CD1c-positive myeloid dendritic cell (primary cell): ENCODE results near the gene ZRANB3.
"Not testable (repeated sequence)": the region's sequence is repeated elsewhere in the genome, so short reads cannot be mapped to it uniquely, and the experiment has no call there.

Experiments
- DNase-seq: peaks from one replicate; pipeline ENCODE4 v3.0.0-alpha.2; 2016; ENCODE audit errors: extremely low spot score

Gene ZRANB3

DNA sequence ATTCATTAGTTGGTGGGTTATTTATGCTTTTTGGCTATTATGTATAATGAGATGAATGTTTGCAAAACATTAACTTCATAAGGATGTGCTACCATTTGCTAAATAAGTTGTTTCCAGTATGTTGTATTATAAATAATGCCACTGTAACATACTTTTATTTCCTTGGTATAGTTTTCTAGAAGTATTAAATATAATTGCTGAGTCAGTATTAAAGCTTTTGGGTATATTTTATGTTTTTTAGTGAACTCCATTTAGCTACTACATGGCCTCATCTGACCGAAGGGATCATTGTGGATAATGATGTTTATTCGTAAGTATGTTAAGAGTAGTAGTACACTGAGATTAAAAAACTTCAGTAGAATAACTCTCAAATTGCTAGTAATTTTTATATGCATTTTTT is 405.1 kb downstream of the ZRANB3 start:
- DNase-seq: no peak

DNA sequence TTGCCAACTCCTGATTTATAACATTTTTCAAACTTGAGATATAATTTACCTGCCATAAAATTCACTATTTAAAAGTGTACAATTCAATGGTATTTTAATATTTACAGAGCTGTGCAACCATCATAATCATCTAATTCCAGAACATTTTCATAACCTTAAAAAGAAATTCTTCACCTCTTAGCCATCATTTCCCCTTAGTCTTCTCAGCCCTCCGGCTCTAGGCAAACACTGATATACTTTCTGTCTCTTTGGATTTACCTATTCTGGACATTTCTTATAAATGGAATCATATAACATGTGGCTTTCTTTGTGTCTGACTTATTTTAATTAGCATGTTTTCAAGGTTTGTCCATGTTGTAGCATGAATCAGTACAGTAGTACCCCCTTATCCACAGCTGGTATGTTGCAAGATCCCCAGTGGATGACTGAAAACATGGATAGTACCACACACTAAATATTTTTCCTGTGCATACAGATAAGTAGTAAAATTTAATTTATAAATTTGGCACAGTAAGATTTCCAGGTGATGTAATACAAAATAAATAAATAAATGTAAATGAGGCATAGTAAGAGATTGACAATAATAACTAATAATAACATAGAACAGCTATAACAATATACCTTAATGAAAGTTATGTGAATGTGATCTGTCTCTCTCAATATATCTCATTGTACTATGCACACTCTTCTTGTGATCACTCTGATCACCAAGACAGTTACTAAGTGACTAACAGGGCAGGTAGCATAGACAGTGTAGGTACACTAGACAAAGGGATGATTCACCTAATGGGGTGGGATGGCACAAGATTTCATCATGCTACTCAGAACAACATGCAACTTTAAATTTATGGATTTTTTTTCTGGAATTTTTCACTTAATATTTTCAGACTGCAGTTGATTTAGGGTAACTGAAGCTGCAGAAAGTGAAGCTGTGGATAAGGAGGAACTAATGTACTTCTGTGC is 405.8 kb downstream of the ZRANB3 start:
- DNase-seq: no peak

GRCh38 chr2:135121658-135122039 is 409.4 kb downstream of the ZRANB3 start:
- DNase-seq: not testable (repeated sequence)

GRCh38 chr2:135121016-135121657 is 409.9 kb downstream of the ZRANB3 start:
- no peak for DNase-seq

- DNase-seq: no peak
Observed at GRCh38 chr2:135119582-135119981, 411.4 kb downstream of the ZRANB3 start.

GRCh38 chr2:135113322-135113721 is 417.7 kb downstream of the ZRANB3 start:
- no peak for DNase-seq

DNA sequence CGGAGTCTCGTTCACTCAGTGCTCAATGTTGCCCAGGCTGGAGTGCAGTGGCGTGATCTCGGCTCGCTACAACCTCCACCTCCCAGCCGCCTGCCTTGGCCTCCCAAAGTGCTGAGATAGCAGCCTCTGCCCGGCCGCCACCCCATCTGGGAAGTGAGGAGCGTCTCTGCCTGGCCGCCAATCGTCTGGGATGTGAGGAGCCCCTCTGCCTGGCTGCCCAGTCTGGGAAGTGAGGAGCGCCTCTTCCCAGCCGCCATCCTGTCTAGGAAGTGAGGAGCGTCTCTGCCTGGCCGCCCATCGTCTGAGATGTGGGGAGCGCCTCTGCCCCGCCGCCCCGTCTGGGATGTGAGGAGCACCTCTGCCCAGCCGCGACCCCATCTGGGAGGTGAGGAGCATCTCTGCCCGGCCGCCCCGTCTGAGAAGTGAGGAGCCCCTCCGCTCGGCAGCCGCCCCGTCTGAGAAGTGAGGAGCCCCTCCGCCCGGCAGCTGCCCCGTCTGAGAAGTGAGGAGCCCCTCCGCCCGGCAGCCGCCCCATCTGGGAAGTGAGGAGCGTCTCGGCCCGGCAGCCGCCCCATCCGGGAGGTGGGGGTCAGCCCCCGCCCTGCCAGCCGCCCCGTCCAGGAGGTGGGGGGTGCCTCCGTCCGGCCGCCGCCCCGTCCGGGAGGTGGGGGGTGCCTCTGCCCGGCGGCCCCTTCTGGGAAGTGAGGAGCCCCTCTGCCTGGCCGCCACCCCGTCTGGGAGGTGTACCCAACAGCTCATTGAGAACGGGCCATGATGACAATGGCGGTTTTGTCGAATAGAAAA is 425.3 kb downstream of the ZRANB3 start:
- DNase-seq: not testable (repeated sequence)

GRCh38 chr2:135103843-135104242 is 427.2 kb downstream of the ZRANB3 start:
- no peak for DNase-seq

DNA sequence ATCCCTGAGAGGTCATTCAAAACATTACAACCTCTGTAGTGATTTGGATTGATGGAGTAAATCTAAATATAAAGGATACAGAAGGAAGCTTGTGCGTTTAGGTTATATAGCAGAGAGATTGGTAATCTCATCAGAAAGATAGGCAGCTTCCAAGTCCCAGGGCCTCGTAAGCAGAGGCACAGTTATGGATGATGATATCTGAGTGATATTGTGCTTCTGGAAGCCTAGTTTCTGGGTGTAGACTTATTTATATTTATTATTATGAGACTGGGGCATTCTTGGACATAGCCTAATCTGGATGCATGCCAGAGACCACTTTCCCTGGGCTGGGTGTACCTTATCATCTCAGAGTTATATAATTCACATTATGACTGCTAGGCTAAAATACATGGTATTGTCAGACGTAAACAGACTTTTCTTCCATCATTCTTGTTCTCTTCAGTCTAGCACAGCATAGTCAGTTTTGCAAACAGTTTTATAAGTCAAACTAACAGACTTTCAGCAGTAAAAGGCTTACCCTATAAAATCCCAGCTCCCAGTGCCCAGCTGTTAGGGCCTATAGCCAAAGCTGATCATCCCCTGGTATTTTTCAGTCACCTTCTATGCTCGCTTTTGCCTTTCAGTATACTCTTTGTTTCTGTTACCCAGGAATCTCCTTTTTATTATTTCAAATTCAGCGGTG is 431.1 kb downstream of the ZRANB3 start:
- DNase-seq: no peak

GRCh38 chr2:135097532-135098231 is 433.3 kb downstream of the ZRANB3 start:
- no peak for DNase-seq

GRCh38 chr2:135096665-135097446 is 434.2 kb downstream of the ZRANB3 start:
- DNase-seq: no peak

GRCh38 chr2:135095591-135095990 is 435.4 kb downstream of the ZRANB3 start:
- no peak for DNase-seq

GRCh38 chr2:135094508-135094907 is 436.5 kb downstream of the ZRANB3 start:
- DNase-seq: no peak

- no peak for DNase-seq
Observed at GRCh38 chr2:135093670-135094330, 437.2 kb downstream of the ZRANB3 start.

- DNase-seq: no peak
Observed at GRCh38 chr2:135093193-135093592, 437.8 kb downstream of the ZRANB3 start.

GRCh38 chr2:135091681-135092080 is 439.3 kb downstream of the ZRANB3 start:
- DNase-seq: no peak

- DNase-seq: not testable (repeated sequence)
Observed at GRCh38 chr2:135089597-135089996, 441.4 kb downstream of the ZRANB3 start.
